Stimulated activated CD8-positive, alpha-beta memory T cell treated with anti-CD3 and anti-CD28 coated beads, Interleukin-12 subunit alpha, Interleukin-12 subunit beta, amount 100 ng/mL, for 4 hours (primary cell): ENCODE data around the gene NOPCHAP1.
"Not testable (repeated sequence)": the region's sequence is repeated elsewhere in the genome, so short reads cannot be mapped to it uniquely, and the experiment has no call there.

ENCODE experiments used
- DNase-seq: peaks from one replicate; pipeline ENCODE4 v3.0.0-alpha.2; 2020; ENCODE audit warnings: low read depth

The NOPCHAP1 gene

DNA sequence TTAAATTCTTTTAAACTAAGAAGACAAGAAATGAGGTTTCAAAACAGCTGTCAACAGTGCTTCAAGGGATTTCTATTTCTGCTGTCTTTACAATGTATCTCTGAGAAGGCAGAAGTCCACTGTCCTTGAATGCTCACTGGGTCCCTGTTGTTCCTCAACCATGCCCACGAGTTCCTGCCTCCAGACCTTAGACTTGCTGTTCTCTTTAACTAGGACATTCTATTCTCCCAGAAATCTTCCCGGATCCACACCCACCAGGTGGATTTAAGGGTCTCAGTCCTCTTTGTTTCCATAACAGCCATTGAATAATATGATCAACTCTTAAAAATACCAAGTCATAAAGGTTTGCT is 21.3 kb upstream of the NOPCHAP1 start:
- no peak for DNase-seq

- no peak for DNase-seq
Observed at GRCh38 chr12:104966677-104967076, 19.4 kb upstream of the NOPCHAP1 start.

GRCh38 chr12:104969343-104969742 is 16.8 kb upstream of the NOPCHAP1 start:
- no peak for DNase-seq

DNA sequence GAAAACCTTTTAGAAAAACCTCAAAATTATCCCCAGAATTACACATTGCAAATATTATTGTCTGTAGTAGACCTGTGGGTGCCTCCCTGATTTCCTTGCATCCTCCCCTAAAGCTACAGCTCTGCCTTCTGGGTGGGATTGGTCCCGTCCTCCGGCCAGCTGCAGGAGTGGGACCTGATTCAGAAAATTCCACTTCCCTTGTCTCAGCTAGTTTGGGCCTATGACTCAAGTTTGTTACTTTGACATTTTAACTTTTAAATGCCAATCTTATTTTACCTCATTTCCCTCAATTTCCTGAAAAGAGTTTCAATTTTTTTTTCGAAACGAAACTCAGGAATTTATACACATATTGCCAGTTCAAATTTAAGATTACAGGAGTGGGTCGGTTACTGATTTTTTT is 14.8 kb upstream of the NOPCHAP1 start:
- no peak for DNase-seq

GRCh38 chr12:104973250-104973649 is 12.9 kb upstream of the NOPCHAP1 start:
- DNase-seq = no peak

DNA sequence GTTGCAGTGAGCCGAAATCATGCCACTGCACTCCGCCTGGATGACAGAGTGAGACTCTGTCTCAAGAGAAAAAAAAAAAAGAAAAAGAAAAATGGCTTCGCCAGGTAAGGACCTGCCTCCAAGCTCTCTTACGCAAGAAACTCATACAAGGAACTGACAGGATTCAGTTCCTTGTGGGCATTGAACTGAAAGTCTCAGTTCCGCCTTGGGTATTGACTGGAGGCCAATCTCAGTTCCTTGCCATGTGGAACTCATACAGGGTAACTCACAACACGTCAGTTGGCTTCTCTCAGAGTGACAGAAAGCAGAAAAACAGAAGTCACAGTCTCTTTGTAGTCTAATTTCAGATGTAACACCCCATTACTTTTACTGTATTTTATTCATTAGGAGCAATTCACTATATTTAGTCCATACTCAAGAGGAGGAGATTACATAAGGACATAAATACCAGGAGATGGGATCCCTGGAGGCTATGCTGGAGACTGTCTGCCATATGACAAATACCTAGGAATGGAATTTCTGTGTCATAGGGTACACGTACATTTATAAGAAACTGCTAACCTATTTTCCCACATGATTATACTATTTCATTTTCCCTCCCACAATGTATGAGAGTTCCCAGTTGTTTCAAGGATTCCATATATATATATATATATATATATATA is 11.4 kb upstream of the NOPCHAP1 start:
- DNase-seq = no peak

DNA sequence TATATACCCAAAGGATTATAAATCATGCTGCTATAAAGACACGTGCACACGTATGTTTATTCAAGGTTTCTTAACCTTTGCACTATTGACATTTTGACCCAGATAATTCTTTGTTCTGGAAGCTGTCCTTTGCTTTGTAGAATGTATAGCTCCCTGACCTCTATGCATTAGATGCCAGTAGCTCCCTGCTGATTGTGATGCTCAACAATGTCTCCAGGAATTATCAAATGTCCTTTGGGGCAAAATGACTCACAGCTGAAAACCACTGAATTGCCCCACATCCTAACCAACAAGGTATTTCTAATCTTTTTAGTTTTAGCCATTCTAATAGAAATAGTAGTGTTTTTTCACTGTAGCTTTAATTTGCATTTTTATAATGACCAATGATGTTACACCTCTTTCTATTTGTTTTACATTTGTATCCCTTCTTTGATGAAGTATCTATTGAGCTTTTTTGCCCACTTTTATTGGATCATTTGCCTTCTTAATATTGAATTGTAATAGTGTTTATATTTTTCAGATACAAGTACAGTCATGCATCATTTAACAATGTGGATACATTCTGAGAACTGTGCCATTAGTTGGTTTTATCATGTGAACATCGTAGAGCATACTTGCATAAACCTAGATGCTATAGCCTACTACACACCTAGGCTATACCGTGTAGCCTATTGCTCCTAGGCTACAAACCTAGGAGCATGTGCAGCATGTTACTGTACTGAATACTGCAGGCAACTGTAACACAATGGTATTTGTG is 10.4 kb upstream of the NOPCHAP1 start:
- no peak for DNase-seq

GRCh38 chr12:104976703-104977102 is 9.4 kb upstream of the NOPCHAP1 start:
- DNase-seq = no peak

DNA sequence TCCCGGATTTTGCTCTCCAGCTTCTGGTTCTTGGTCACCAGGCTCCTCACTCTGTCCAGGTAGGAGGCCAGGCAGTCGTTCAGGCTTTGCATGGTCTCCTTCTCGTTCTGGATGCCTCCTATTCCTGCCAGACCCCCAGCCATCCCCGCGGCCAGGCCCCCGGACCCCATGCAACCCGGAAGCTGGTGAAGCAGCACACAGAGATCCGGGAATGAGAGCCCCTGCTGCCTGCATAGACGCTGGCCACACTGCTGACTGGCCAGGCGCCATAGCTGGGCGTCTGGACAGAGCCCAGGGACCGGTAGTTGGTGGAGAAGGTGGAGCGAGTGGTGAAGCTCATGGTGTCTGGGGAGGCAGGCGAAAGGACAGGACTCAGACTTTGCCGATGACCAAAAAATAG is 8.4 kb upstream of the NOPCHAP1 start:
- not testable (repeated sequence) for DNase-seq

DNA sequence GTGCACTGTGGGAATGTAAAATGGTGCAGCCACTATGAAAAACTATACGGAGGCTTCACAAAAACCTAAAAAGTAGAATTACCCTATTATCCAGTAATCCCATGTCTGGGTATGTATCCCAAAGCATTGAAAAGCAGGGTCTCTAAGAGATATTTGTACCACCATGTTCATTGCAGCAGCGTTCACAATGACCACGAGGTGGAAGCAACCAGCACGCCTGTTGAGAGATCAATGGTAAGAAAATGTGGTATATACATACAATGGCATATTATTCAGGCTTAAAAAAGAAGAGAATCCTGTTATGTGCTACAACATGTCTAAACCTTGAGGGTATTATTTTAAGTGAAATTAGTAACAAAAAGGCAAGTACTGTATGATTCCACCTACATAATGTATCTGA is 910 bp upstream of the NOPCHAP1 start:
- DNase-seq = no peak

DNA sequence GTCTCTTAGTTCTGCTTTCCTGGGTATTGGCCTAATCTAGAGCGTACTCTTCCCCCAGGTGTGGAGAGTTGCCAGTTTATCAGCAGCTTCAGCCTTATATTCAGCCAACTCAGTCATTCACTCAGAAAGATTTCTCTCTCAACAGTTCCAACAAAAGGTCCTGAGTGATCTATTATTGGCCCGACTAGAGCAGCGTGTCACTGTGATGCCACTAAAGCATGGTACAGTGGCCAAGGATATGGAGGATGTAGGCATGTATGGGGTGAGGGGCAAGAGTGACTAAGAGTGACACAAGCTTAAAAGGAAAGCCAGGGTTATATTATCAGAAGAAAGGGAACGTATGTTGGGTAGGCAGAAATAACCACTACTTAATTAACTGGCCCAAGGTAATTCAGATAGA is 4.8 kb downstream of the NOPCHAP1 start:
- DNase-seq = no peak

- no peak for DNase-seq
Observed at GRCh38 chr12:104991565-104992128, 5.5 kb downstream of the NOPCHAP1 start.

GRCh38 chr12:104994336-104994735 is 8.2 kb downstream of the NOPCHAP1 start:
- DNase-seq = no peak

- no peak for DNase-seq
Observed at GRCh38 chr12:104997541-104997940, 11.4 kb downstream of the NOPCHAP1 start.

- DNase-seq = no peak
Observed at GRCh38 chr12:104998423-104999346, 12.6 kb downstream of the NOPCHAP1 start.

GRCh38 chr12:104999347-104999685 is 13.2 kb downstream of the NOPCHAP1 start:
- no peak for DNase-seq

DNA sequence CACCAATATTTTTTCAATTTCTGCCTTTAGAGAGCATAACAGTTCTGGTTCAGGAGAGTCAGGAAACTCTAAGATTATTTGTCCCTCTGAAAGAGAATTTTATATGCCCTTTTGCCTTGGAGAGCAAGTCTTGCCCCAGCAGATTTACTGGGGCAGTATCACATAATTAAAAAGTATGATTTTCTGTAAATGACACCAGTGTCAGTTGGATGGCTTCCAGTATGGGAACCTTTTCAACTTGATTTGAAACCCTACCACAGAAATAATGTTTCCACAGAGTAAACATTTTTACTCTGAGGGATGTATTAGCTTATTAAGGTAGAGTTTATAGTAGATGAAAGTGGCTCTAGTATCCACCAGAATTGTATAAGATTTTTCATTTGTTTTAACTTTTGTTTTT is 15.4 kb downstream of the NOPCHAP1 start:
- DNase-seq = no peak

DNA sequence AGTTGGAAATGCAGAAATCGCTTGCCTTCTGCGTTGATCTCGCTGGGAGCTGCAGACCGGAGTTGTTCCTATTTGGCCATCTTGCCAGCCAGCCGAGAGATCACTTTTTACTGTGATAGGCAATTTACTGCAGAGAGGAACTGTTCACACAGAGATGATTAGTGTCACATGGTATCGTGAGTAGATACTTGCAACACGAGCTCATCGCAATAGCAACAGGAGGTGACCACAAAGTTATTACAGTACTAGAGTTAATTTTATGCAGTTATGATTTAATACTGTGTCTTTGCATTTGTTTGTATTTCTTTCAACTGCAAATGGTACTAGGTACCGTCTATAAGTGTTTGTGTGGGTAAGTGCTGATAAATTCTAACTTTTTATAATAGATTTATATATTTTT is 27.8 kb downstream of the NOPCHAP1 start:
- DNase-seq = no peak

- no peak for DNase-seq
Observed at GRCh38 chr12:105014603-105015002, 28.5 kb downstream of the NOPCHAP1 start.

GRCh38 chr12:105015543-105015942 is 29.4 kb downstream of the NOPCHAP1 start:
- no peak for DNase-seq

DNA sequence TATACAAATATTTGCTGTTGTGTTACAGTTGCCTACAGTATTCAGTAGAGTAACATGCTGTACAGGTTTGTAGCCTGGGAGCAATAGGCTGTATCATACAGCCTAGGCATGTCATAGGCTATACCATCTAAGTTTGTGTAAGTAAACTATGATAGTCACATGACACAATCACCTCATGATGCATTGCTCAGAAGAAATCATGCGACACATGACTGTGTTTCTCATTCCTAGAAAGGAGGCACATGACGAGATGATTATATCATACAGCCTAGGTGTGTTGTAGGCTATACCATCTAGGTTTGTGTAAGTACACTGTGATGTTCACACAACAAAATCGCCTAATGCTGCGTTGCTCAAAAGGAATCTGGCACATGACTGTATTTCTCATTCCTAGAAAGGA is 31.9 kb downstream of the NOPCHAP1 start:
- DNase-seq = no peak

DNA sequence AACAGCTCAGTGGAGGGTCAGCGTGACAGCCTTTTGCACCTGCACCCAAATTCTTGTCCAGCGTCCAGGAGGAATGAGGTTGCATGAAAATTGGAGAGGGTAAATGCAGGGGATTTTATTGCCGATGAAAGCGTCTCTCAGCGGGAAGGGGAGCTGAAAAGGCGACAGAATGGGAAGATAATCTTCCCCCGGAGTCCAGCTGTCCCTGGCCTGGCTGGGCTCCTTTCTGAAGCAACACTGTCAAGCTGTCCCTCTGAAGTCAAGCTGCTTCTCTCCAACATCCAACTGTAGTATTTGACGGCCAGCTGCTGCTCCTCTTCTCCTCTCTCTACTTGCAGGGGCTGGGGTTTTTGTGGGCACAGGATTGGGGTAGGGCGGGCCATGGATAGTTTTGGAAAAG is 32.7 kb downstream of the NOPCHAP1 start:
- no peak for DNase-seq
